Mesothelial cell of epicardium (in vitro differentiated cells): ENCODE data around the gene PNRC1. TPM values are rescaled to one million over a fixed set of nuclear protein-coding genes. Genes with fewer than 3 reads are reported as not detected.
"Not testable (repeated sequence)": the region's sequence is repeated elsewhere in the genome, so short reads cannot be mapped to it uniquely, and the experiment has no call there.

Experiments used
- DNase-seq, 2 experiments: peaks; one replicate each; pipeline ENCODE4 v3.0.0; 2021; ENCODE audit warnings: low spot score in 2 of 2; ENCODE audit not compliant: unreplicated experiment in 2 of 2
- H3K27ac Mint-ChIP-seq: 2 replicates; pipeline ENCODE4 v1.8.0; 2021; ENCODE audit warnings: mixed read lengths
- H3K27me3 Mint-ChIP-seq: 2 replicates; pipeline ENCODE4 v1.8.0; 2021; ENCODE audit warnings: low read depth, mixed read lengths
- H3K36me3 Mint-ChIP-seq: 2 replicates; pipeline ENCODE4 v1.8.0; 2021; ENCODE audit warnings: mixed read lengths
- H3K4me1 Mint-ChIP-seq: 2 replicates; pipeline ENCODE4 v1.8.0; 2021; ENCODE audit warnings: mixed read lengths
- H3K4me3 Mint-ChIP-seq: 2 replicates; pipeline ENCODE4 v1.8.0; 2021; ENCODE audit warnings: mild to moderate bottlenecking, moderate library complexity, mixed read lengths
- H3K9me3 Mint-ChIP-seq: 2 replicates; pipeline ENCODE4 v1.8.0; 2021; ENCODE audit warnings: mixed read lengths
- CTCF ChIP-seq: fragments of 200-600 bp; sonication (generic); IDR thresholded peaks from one replicate; pipeline ENCODE4 v1.5.0; 2021; ENCODE audit warnings: antibody characterized with exemption; ENCODE audit not compliant: unreplicated experiment
- total RNA-seq: library from RNA; stranded (reverse); gene quantifications from 3 replicates; pipeline ENCODE4 v1.2.1, GENCODE V29; 2021

PNRC1 gene
- total RNA-seq, 1 donor from 2014 or later = 190 TPM

GRCh38 chr6:89035252-89036101 is 45.1 kb upstream of the PNRC1 start:
- Mint-ChIP-seq H3K27ac (peak overlapping the region; percentile 93), H3K4me3 (peak overlapping the region; percentile 5), H3K36me3 (peaks cover 7% of the 10 kb centered on the region), H3K9me3 (peaks cover 14% of the 10 kb centered on the region), H3K4me1 (peaks cover 24% of the 10 kb centered on the region), H3K27me3 (no peaks in the 10 kb centered on the region)
- no peak for TF ChIP-seq CTCF
- DNase-seq = peak in 1 of 2 experiments; percentile 41

DNA sequence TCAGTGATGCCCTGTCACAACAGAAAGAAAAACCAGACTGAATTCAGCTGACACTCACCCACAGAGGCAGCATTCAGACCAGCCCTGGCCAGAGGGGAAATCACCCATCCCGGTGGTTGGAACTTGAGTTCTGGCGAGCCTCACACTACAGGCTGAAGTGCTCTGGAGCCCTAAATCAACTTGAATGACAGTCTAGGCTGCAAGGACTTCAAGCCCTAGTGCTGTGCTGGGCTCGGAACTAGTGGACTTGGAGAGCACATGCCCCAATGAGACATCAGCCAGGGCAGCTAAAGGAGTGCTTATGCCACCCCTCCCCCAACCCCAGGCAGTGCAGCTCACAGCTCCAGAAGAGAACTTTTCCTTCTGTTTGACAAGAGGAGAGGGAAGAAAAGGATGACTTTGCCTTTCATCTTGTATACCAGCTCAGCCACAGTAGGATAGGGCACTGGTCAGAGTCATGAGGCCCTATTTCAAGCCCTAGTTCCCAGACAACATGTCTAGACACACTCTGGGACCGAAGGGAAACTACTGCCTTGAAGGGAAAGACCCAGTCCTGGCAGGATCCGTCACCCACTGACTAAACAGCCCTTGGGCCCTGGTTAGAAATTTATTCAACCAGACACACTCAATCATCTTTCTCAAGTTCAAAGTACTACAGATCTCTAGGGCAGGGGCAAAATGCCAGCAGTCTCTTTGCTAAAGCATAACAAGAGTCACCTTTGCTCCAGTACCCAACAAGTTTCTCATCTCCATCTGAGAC is 43.2 kb upstream of the PNRC1 start:
- no peak for DNase-seq
- Mint-ChIP-seq H3K27me3 (no peaks in the 10 kb centered on the region), H3K4me3 (no peak overlapping the region), H3K27ac (no peak overlapping the region), H3K36me3 (peaks cover 7% of the 10 kb centered on the region), H3K4me1 (peaks cover 27% of the 10 kb centered on the region), H3K9me3 (peaks cover 14% of the 10 kb centered on the region)
- TF ChIP-seq CTCF = no peak

- H3K27ac Mint-ChIP-seq, H3K27me3 Mint-ChIP-seq, H3K4me3 Mint-ChIP-seq, H3K36me3 Mint-ChIP-seq, DNase-seq: not testable (repeated sequence)
- peaks cover 27% of the 10 kb centered on the region for H3K4me1 Mint-ChIP-seq
- peaks cover 14% of the 10 kb centered on the region for H3K9me3 Mint-ChIP-seq
Measured at GRCh38 chr6:89037901-89038293, 42.7 kb upstream of the PNRC1 start.

- H3K9me3 Mint-ChIP-seq = peaks cover 13% of the 10 kb centered on the region
- H3K4me3 Mint-ChIP-seq = no peak overlapping the region
- H3K27me3 Mint-ChIP-seq = no peaks in the 10 kb centered on the region
- no peak for TF ChIP-seq CTCF
- DNase-seq = no peak
- peaks cover 6% of the 10 kb centered on the region for H3K36me3 Mint-ChIP-seq
- no peak overlapping the region for H3K27ac Mint-ChIP-seq
- H3K4me1 Mint-ChIP-seq = peaks cover 19% of the 10 kb centered on the region
Measured at GRCh38 chr6:89042664-89043063, 37.9 kb upstream of the PNRC1 start.

DNA sequence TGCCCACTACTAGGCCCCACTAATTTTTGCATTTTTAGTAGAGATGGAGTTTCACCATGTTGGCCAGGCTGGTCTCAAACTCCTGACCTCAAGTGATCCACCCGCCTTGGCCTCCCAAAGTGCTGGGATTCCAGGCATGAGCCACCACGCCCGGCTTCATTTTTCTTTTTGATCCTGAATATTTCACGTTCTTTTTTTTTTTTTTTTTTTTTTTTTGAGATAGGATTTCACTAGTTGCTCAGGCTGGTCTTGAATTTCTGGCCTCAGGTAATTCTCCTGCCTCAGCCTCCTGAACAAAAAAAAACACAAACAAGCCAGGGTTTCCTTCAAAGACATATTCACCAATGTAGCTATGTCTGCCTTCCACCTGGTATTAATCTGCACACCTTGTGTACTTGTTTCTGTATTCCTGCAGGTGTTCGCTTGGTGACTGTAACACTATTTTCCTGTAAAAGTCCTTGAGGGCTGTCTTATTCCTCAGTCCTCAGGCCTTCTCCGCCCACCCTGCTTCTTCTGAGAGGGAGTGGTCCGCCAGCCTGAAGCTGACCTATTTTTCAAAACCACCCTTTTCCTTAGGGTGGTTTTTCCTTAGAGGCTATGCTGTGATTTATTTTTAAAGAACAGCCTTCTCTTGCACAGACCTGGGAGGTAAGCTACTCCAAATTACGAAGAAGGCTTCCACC is 36.1 kb upstream of the PNRC1 start:
- Mint-ChIP-seq H3K4me1 (peaks cover 23% of the 10 kb centered on the region), H3K27ac (peak overlapping the region; percentile 66), H3K9me3 (no peaks in the 10 kb centered on the region), H3K27me3 (no peaks in the 10 kb centered on the region), H3K4me3 (no peak overlapping the region), H3K36me3 (no peaks in the 10 kb centered on the region)
- no peak for TF ChIP-seq CTCF
- no peak for DNase-seq

DNA sequence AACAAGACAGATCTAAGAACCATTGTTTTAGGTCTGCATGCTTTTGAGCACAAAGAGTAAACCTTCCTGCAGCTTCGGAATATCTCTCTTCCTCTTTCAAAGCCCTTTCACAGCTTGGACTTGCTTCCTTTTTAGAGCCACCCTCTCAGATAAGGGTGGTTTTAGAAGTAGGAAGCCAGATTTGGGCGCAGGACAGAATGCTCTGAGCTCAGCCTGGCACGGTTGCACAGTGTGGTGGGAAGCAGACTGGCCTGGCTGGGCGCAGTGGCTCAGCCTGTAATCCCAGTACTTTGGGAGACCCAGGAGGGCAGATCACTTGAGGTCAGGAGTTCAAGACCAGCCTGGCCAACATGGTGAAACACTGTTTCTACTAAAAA is 35.6 kb upstream of the PNRC1 start:
- no peak for TF ChIP-seq CTCF
- Mint-ChIP-seq H3K9me3 (no peaks in the 10 kb centered on the region), H3K4me3 (no peak overlapping the region), H3K36me3 (no peaks in the 10 kb centered on the region), H3K4me1 (peaks cover 23% of the 10 kb centered on the region), H3K27ac (no peak overlapping the region), H3K27me3 (no peaks in the 10 kb centered on the region)
- DNase-seq = no peak
